ENCODE measurements around the gene SEPHS1.

DNA sequence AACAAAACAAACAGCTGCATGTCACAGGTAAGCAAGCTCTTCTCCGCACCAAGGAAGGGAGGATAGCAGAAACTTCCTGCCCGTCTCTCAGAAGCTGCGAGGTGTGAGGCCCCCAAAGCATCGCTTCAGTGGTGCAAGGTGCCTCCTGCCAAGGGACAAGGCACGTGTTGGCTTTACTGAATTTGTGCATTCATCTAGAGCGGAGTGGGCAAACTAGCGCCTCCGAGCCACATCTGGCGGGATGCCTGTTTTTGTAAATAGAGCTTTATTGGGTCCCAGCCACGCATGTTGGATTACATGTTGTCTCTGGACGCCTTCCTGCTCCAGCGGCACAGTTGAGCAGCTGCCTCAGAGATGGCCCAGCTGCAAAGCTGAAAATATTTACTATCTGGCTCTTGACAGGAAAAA is 75.9 kb downstream of the SEPHS1 start:
- TF ChIP-seq SMC3 (IDR thresholded peaks at IDR 0.05; ENCODE audit: low read depth, low read length): no peak
- no peak for TF ChIP-seq NFIC (IDR thresholded peaks at IDR 0.05; ENCODE audit: borderline replicate concordance)
- TF ChIP-seq, protein P1, sequence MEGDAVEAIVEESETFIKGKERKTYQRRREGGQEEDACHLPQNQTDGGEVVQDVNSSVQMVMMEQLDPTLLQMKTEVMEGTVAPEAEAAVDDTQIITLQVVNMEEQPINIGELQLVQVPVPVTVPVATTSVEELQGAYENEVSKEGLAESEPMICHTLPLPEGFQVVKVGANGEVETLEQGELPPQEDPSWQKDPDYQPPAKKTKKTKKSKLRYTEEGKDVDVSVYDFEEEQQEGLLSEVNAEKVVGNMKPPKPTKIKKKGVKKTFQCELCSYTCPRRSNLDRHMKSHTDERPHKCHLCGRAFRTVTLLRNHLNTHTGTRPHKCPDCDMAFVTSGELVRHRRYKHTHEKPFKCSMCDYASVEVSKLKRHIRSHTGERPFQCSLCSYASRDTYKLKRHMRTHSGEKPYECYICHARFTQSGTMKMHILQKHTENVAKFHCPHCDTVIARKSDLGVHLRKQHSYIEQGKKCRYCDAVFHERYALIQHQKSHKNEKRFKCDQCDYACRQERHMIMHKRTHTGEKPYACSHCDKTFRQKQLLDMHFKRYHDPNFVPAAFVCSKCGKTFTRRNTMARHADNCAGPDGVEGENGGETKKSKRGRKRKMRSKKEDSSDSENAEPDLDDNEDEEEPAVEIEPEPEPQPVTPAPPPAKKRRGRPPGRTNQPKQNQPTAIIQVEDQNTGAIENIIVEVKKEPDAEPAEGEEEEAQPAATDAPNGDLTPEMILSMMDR (IDR thresholded peaks at IDR 0.05): no peak

Data from SK-N-SH (cell line).